Loucy (cell line): Measurements from ENCODE around the gene CORO2B.
A peak's percentile ranks its signal among the peaks of the same experiment; 100 is the strongest.

Experiments used
- H2AFZ ChIP-seq: fragments of 200-600 bp; sonication (generic); 2 replicates; pipeline ENCODE4 v1.6.0; 2016; ENCODE audit warnings: antibody characterized with exemption, mild to moderate bottlenecking, low read length, moderate library complexity
- H3F3A ChIP-seq: fragments of 200-600 bp; 2 replicates; pipeline ENCODE4 v1.6.0; 2016; ENCODE audit warnings: antibody characterized with exemption, low read depth, mild to moderate bottlenecking
- H3K27me3 ChIP-seq: fragments of 200-600 bp; sonication (generic); 2 replicates; pipeline ENCODE4 v1.6.1; 2014; ENCODE audit warnings: low read length, mild to moderate bottlenecking; ENCODE audit not compliant: insufficient read depth, poor library complexity, severe bottlenecking
- H3K36me3 ChIP-seq: fragments of 200-600 bp; sonication (generic); 2 replicates; pipeline ENCODE4 v1.6.1; 2016; ENCODE audit warnings: low read length; ENCODE audit not compliant: insufficient read depth
- H3K4me1 ChIP-seq: fragments of 200-600 bp; sonication (generic); 2 replicates; pipeline ENCODE4 v1.5.1; 2014; ENCODE audit warnings: low read length, mild to moderate bottlenecking; ENCODE audit not compliant: insufficient read depth, poor library complexity, severe bottlenecking
- H3K4me2 ChIP-seq: fragments of 200-600 bp; sonication (generic); 2 replicates; pipeline ENCODE4 v1.6.0; 2014; ENCODE audit warnings: antibody characterized with exemption, low read length, low read depth, mild to moderate bottlenecking; ENCODE audit not compliant: poor library complexity, severe bottlenecking
- H3K4me3 ChIP-seq: fragments of 200-600 bp; sonication (generic); 2 replicates; pipeline ENCODE4 v1.5.1; 2014; ENCODE audit warnings: low read length, mild to moderate bottlenecking, mixed read lengths; ENCODE audit not compliant: poor library complexity, severe bottlenecking
- H3K79me2 ChIP-seq: fragments of 200-600 bp; sonication (generic); 2 replicates; pipeline ENCODE4 v1.6.1; 2014; ENCODE audit warnings: low read length; ENCODE audit not compliant: insufficient read depth
- H3K9ac ChIP-seq: fragments of 200-600 bp; sonication (generic); 2 replicates; pipeline ENCODE4 v1.6.0; 2014; ENCODE audit warnings: mild to moderate bottlenecking, low read depth, low read length, moderate library complexity; ENCODE audit not compliant: poor library complexity, severe bottlenecking
- H3K9me2 ChIP-seq: fragments of 200-600 bp; sonication (generic); replicated peaks from 2 replicates; pipeline ENCODE4 v1.6.1; 2016; ENCODE audit warnings: low read depth, low read length, mixed read lengths
- H3K9me3 ChIP-seq: fragments of 200-600 bp; sonication (generic); 2 replicates; pipeline ENCODE4 v1.6.1; 2014; ENCODE audit warnings: mild to moderate bottlenecking, antibody characterized with exemption, low read length, low read depth; ENCODE audit not compliant: insufficient read depth
- H4K20me1 ChIP-seq: fragments of 200-600 bp; sonication (generic); 2 replicates; pipeline ENCODE4 v1.6.0; 2014; ENCODE audit warnings: antibody characterized with exemption, low read length, mild to moderate bottlenecking; ENCODE audit not compliant: insufficient read depth, poor library complexity, severe bottlenecking
- EZH2phosphoT487 ChIP-seq: fragments of 200-600 bp; IDR thresholded peaks from 2 replicates; pipeline ENCODE4 v1.6.1; 2018; ENCODE audit warnings: antibody characterized with exemption, mild to moderate bottlenecking, moderate library complexity, borderline replicate concordance
- TF ChIP-seq, protein P1 (sequence below): fragments of 200-600 bp; sonication (generic); conservative IDR thresholded peaks from 2 replicates; pipeline ENCODE4 v1.5.1; 2014; ENCODE audit warnings: mild to moderate bottlenecking, antibody characterized with exemption, low read length

CORO2B gene, protein sequence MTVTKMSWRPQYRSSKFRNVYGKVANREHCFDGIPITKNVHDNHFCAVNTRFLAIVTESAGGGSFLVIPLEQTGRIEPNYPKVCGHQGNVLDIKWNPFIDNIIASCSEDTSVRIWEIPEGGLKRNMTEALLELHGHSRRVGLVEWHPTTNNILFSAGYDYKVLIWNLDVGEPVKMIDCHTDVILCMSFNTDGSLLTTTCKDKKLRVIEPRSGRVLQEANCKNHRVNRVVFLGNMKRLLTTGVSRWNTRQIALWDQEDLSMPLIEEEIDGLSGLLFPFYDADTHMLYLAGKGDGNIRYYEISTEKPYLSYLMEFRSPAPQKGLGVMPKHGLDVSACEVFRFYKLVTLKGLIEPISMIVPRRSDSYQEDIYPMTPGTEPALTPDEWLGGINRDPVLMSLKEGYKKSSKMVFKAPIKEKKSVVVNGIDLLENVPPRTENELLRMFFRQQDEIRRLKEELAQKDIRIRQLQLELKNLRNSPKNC

DNA sequence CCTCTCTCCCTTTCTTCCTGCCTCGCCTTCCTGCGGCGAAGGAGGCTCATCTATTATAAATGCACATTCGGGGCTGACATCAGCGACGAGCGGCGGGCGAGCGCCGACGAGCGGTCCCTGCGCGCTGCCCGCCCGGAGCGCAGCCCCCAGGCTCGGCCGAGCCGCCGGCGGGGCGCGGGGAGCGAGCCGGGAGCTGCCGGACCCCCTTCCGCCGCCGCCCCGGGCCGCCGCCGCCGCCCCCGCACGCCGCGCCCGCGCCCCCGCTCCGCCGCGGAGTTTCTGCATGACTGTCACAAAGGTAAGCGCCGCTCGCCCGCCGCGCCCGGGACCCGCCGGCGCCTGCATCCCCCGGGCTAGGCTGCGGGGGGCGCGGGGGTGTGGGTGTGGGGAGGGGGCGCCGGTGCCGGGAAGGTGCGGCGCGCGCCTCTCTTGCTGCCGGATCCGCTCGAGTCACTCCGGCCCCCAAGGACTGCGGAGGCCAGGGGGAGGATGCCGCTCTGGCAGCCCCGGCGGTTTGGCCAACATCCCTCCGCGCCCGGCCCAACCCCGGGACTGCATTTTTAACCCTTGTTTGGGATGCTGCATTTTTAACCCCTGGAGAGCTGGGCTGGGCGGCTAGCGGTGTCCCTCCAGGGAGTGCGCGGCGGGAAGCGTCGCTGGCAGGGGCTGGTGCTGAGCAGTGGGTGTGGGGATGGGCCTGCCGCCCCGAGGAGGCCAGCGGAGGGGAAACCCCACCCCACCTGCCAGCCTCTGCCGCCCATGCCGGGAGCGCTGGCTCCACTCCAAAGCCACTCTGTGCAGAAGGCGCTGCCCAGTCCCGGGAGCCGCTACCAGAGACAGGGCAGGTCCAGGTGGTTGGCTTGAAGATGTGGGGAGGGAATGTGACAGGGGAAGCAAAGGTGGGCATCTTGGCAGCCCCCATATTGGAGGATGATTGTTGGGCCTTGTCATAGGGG, at the start of gene CORO2B:
Gene CORO2B (plus strand): TSS at position 14 of the 956 bp plus-strand sequence. CDS start 270 bp downstream, at position 284.
- TF ChIP-seq, protein P1, sequence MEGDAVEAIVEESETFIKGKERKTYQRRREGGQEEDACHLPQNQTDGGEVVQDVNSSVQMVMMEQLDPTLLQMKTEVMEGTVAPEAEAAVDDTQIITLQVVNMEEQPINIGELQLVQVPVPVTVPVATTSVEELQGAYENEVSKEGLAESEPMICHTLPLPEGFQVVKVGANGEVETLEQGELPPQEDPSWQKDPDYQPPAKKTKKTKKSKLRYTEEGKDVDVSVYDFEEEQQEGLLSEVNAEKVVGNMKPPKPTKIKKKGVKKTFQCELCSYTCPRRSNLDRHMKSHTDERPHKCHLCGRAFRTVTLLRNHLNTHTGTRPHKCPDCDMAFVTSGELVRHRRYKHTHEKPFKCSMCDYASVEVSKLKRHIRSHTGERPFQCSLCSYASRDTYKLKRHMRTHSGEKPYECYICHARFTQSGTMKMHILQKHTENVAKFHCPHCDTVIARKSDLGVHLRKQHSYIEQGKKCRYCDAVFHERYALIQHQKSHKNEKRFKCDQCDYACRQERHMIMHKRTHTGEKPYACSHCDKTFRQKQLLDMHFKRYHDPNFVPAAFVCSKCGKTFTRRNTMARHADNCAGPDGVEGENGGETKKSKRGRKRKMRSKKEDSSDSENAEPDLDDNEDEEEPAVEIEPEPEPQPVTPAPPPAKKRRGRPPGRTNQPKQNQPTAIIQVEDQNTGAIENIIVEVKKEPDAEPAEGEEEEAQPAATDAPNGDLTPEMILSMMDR: no peak
- no peak for TF ChIP-seq EZH2phosphoT487

DNA sequence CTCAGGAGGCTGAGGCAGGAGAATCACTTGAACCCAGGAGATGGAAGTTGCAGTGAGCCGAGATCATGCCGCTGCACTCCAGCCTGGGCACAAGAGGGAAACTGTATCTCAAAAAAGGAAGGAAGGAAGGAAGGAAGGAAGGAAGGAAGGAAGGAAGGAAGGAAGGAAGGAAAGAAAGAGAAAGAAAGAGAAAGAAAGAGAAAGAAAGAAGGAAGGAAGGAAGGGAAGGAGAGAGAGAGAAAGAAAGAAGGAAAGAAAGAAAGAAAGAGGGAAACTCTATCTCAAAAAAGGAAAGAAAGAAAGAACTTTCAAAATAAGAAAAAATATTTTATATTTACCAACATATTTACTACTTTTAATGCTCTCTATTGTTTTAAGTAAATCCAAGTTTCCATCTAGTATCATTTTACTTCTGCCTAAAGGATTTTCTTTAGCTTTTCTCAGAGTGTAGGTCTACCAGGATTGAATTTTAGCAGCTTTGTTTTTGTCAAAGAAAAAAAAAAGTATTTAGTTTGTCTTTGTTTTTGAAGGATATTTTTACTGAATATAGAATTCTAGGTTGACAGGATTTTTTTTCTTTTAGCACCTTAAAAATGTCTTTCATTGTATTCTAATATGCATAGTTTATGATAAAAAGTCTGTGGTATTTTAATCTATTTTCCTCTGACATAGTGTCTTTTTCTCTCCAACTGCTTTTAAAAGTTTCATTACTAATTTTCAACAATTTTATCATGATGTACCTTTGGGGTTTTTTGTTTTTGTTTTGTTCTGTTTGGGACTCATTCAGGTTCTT, 47.2 kb upstream of the CORO2B start:
- H3K36me3 ChIP-seq: no peaks in the 10 kb centered on the region
- H3K9me3 ChIP-seq: no peaks in the 10 kb centered on the region
- no peaks in the 10 kb centered on the region for H3F3A ChIP-seq
- H3K4me3 ChIP-seq: no peak overlapping the region
- H3K4me2 ChIP-seq: no peak overlapping the region
- H3K9ac ChIP-seq: no peak overlapping the region
- peaks cover 11% of the 10 kb centered on the region for H3K4me1 ChIP-seq
- H2AFZ ChIP-seq: no peak overlapping the region
- H3K9me2 ChIP-seq: no peaks in the 10 kb centered on the region
- no peaks in the 10 kb centered on the region for H4K20me1 ChIP-seq
- H3K79me2 ChIP-seq: no peaks in the 10 kb centered on the region
- no peaks in the 10 kb centered on the region for H3K27me3 ChIP-seq
- TF ChIP-seq, protein P1: no peak
- TF ChIP-seq EZH2phosphoT487: no peak

More for the DNA sequence above, at the start of gene CORO2B:
- Histone ChIP-seq H3K4me1 (peaks cover 10% of the 10 kb centered on the region), H3K27me3 (peaks cover 18% of the 10 kb centered on the region), H3K9me3 (no peaks in the 10 kb centered on the region), H3K9ac (peak within 1 kb of the TSS; percentile 31), H3K4me2 (peak within 1 kb of the TSS; percentile 67), H3F3A (no peaks in the 10 kb centered on the region), H2AFZ (peak within 1 kb of the TSS; percentile 67), H3K36me3 (no peaks in the 10 kb centered on the region), H3K4me3 (peak within 1 kb of the TSS; percentile 66), H3K79me2 (no peaks in the 10 kb centered on the region), H3K9me2 (no peaks in the 10 kb centered on the region), H4K20me1 (no peaks in the 10 kb centered on the region)
